ENCODE data around the gene BNIP3.

BNIP3 gene

GRCh38 chr10:132011024-132011423 lies 29.3 kb upstream of the BNIP3 start:
- Mint-ChIP-seq H3K27me3 (peaks cover 27% of the 10 kb centered on the region), H3K4me3 (no peak overlapping the region), H3K36me3 (no peaks in the 10 kb centered on the region), H3K9me3 (no peaks in the 10 kb centered on the region), H3K27ac (no peak overlapping the region), H3K4me1 (peaks cover 4% of the 10 kb centered on the region)
- no peak for DNase-seq
- CTCF ChIA-PET: interaction anchor here (1.9 kb wide), 1 partner anchor 12 kb away, joined by 5 read pairs; no protein-coding TSS in a partner anchor

GRCh38 chr10:132010483-132010882 lies 28.8 kb upstream of the BNIP3 start:
- H3K36me3 Mint-ChIP-seq: no peaks in the 10 kb centered on the region
- no peak overlapping the region for H3K27ac Mint-ChIP-seq
- H3K4me3 Mint-ChIP-seq: no peak overlapping the region
- peaks cover 3% of the 10 kb centered on the region for H3K9me3 Mint-ChIP-seq
- peaks cover 27% of the 10 kb centered on the region for H3K27me3 Mint-ChIP-seq
- H3K4me1 Mint-ChIP-seq: peaks cover 4% of the 10 kb centered on the region
- CTCF ChIA-PET: interaction anchor here (1.9 kb wide), 1 partner anchor 12 kb away, joined by 5 read pairs; no protein-coding TSS in a partner anchor
- no peak for DNase-seq

GRCh38 chr10:132009575-132009974 lies 27.9 kb upstream of the BNIP3 start:
- peaks cover 27% of the 10 kb centered on the region for H3K27me3 Mint-ChIP-seq
- no peak for DNase-seq
- H3K36me3 Mint-ChIP-seq: no peaks in the 10 kb centered on the region
- no peak overlapping the region for H3K4me3 Mint-ChIP-seq
- H3K27ac Mint-ChIP-seq: no peak overlapping the region
- peaks cover 9% of the 10 kb centered on the region for H3K4me1 Mint-ChIP-seq
- H3K9me3 Mint-ChIP-seq: peaks cover 11% of the 10 kb centered on the region
- CTCF ChIA-PET: interaction anchor here (1.2 kb wide), 1 partner anchor 13 kb away, joined by 8 read pairs; no protein-coding TSS in a partner anchor

GRCh38 chr10:132007681-132008080 lies 26.0 kb upstream of the BNIP3 start:
- no peak overlapping the region for H3K4me3 Mint-ChIP-seq
- peaks cover 9% of the 10 kb centered on the region for H3K4me1 Mint-ChIP-seq
- CTCF ChIA-PET: interaction anchor here (1.6 kb wide), 1 partner anchor 121 kb away, joined by 3 read pairs; no protein-coding TSS in a partner anchor
- peaks cover 39% of the 10 kb centered on the region for H3K27me3 Mint-ChIP-seq
- H3K36me3 Mint-ChIP-seq: no peaks in the 10 kb centered on the region
- H3K9me3 Mint-ChIP-seq: peaks cover 11% of the 10 kb centered on the region
- no peak for DNase-seq
- H3K27ac Mint-ChIP-seq: no peak overlapping the region

- Mint-ChIP-seq H3K4me1 (peaks cover 9% of the 10 kb centered on the region), H3K27me3 (peaks cover 41% of the 10 kb centered on the region), H3K4me3 (no peak overlapping the region), H3K9me3 (peaks cover 11% of the 10 kb centered on the region), H3K36me3 (no peaks in the 10 kb centered on the region), H3K27ac (no peak overlapping the region)
- CTCF ChIA-PET: interaction anchor here (1.6 kb wide), 1 partner anchor 121 kb away, joined by 3 read pairs; no protein-coding TSS in a partner anchor
- DNase-seq: no peak
Measured at GRCh38 chr10:132006966-132007365, 25.2 kb upstream of the BNIP3 start.

GRCh38 chr10:132005147-132005546 lies 23.4 kb upstream of the BNIP3 start:
- CTCF ChIA-PET: no interaction called here
- peaks cover 9% of the 10 kb centered on the region for H3K4me1 Mint-ChIP-seq
- H3K27ac Mint-ChIP-seq: no peak overlapping the region
- H3K36me3 Mint-ChIP-seq: no peaks in the 10 kb centered on the region
- H3K27me3 Mint-ChIP-seq: peaks cover 38% of the 10 kb centered on the region
- no peak overlapping the region for H3K4me3 Mint-ChIP-seq
- DNase-seq: no peak
- H3K9me3 Mint-ChIP-seq: peaks cover 11% of the 10 kb centered on the region

- H3K27me3 Mint-ChIP-seq: peaks cover 32% of the 10 kb centered on the region
- no peak overlapping the region for H3K4me3 Mint-ChIP-seq
- DNase-seq: no peak
- no peaks in the 10 kb centered on the region for H3K36me3 Mint-ChIP-seq
- H3K4me1 Mint-ChIP-seq: peaks cover 9% of the 10 kb centered on the region
- H3K9me3 Mint-ChIP-seq: peaks cover 11% of the 10 kb centered on the region
- H3K27ac Mint-ChIP-seq: no peak overlapping the region
- CTCF ChIA-PET: no interaction called here
Measured at GRCh38 chr10:132004052-132004451, 22.3 kb upstream of the BNIP3 start.

- H3K4me3 Mint-ChIP-seq: no peak overlapping the region
- CTCF ChIA-PET: no interaction called here
- H3K36me3 Mint-ChIP-seq: no peaks in the 10 kb centered on the region
- peaks cover 26% of the 10 kb centered on the region for H3K27me3 Mint-ChIP-seq
- DNase-seq: no peak
- H3K27ac Mint-ChIP-seq: no peak overlapping the region
- H3K9me3 Mint-ChIP-seq: peaks cover 11% of the 10 kb centered on the region
- H3K4me1 Mint-ChIP-seq: peaks cover 9% of the 10 kb centered on the region
Measured at GRCh38 chr10:132003282-132003924, 21.7 kb upstream of the BNIP3 start.

GRCh38 chr10:132002004-132002403 lies 20.3 kb upstream of the BNIP3 start:
- peaks cover 11% of the 10 kb centered on the region for H3K9me3 Mint-ChIP-seq
- peaks cover 6% of the 10 kb centered on the region for H3K4me1 Mint-ChIP-seq
- H3K4me3 Mint-ChIP-seq: no peak overlapping the region
- CTCF ChIA-PET: no interaction called here
- no peak for DNase-seq
- H3K36me3 Mint-ChIP-seq: no peaks in the 10 kb centered on the region
- peaks cover 27% of the 10 kb centered on the region for H3K27me3 Mint-ChIP-seq
- no peak overlapping the region for H3K27ac Mint-ChIP-seq

- Mint-ChIP-seq H3K4me3 (no peak overlapping the region), H3K4me1 (peaks cover 5% of the 10 kb centered on the region), H3K27ac (peak overlapping the region; percentile 2), H3K9me3 (peaks cover 11% of the 10 kb centered on the region), H3K27me3 (peaks cover 30% of the 10 kb centered on the region), H3K36me3 (no peaks in the 10 kb centered on the region)
- CTCF ChIA-PET: no interaction called here
- DNase-seq: no peak
Measured at GRCh38 chr10:132001238-132001972, 19.7 kb upstream of the BNIP3 start.

GRCh38 chr10:131998845-131999681 lies 17.3 kb upstream of the BNIP3 start:
- no peak overlapping the region for H3K4me3 Mint-ChIP-seq
- H3K9me3 Mint-ChIP-seq: no peaks in the 10 kb centered on the region
- H3K4me1 Mint-ChIP-seq: no peaks in the 10 kb centered on the region
- H3K27me3 Mint-ChIP-seq: peaks cover 36% of the 10 kb centered on the region
- CTCF ChIA-PET: interaction anchor here (1.2 to 1.3 kb wide), 2 partner anchors 21 to 24 kb away, joined by 3 to 5 read pairs; no protein-coding TSS in a partner anchor
- H3K27ac Mint-ChIP-seq: no peak overlapping the region
- H3K36me3 Mint-ChIP-seq: no peaks in the 10 kb centered on the region
- no peak for DNase-seq

- CTCF ChIA-PET: no interaction called here
- Mint-ChIP-seq H3K4me1 (no peaks in the 10 kb centered on the region), H3K27ac (no peak overlapping the region), H3K4me3 (no peak overlapping the region), H3K9me3 (no peaks in the 10 kb centered on the region), H3K36me3 (no peaks in the 10 kb centered on the region), H3K27me3 (peaks cover 33% of the 10 kb centered on the region)
- no peak for DNase-seq
Measured at GRCh38 chr10:131998050-131998844, 16.5 kb upstream of the BNIP3 start.

GRCh38 chr10:131997366-131998049 lies 15.8 kb upstream of the BNIP3 start:
- no peak for DNase-seq
- Mint-ChIP-seq H3K27me3 (peaks cover 33% of the 10 kb centered on the region), H3K36me3 (no peaks in the 10 kb centered on the region)

More at GRCh38 chr10:131997366-131998049, 15.8 kb upstream of the BNIP3 start:
- Mint-ChIP-seq H3K9me3 (no peaks in the 10 kb centered on the region), H3K27ac (no peak overlapping the region), H3K4me3 (no peak overlapping the region), H3K4me1 (no peaks in the 10 kb centered on the region)
- CTCF ChIA-PET: interaction anchor here (0.7 kb wide), 1 partner anchor 11 kb away, joined by 3 read pairs; no protein-coding TSS in a partner anchor
